Measurements from ENCODE around the gene DGLUCY. TPM values are rescaled to one million over a fixed set of nuclear protein-coding genes. Genes with fewer than 3 reads are reported as not detected.
A peak's percentile ranks its signal among the peaks of the same experiment; 100 is the strongest.
"Not testable (repeated sequence)": the region's sequence is repeated elsewhere in the genome, so short reads cannot be mapped to it uniquely, and the experiment has no call there.

The DGLUCY gene
- total RNA-seq, 1 experiment from 2014 or later: 91.4 TPM

GRCh38 chr14:91243074-91243471 is 129.2 kb downstream of the DGLUCY start:
- in situ Hi-C loops (cut with HindIII; ENCODE audit: low sequenced_read_pairs): no loop called here
- no peak for DNase-seq (ENCODE audit: low spot score)

GRCh38 chr14:91244501-91244901 is 130.6 kb downstream of the DGLUCY start, which contains the start of gene GPR68:
Gene GPR68 (minus strand): TSS chr14:91244704. CDS start chr14:91235050, 9,654 bp downstream.
- DNase-seq (ENCODE audit: low spot score): peak; percentile 90
- in situ Hi-C loops (cut with HindIII; ENCODE audit: low sequenced_read_pairs): no loop called here

GRCh38 chr14:91245029-91245428 is 131.2 kb downstream of the DGLUCY start:
- in situ Hi-C loops (cut with HindIII; ENCODE audit: low sequenced_read_pairs): no loop called here
- DNase-seq (ENCODE audit: low spot score): peak; percentile 43

GRCh38 chr14:91245616-91246015 is 131.7 kb downstream of the DGLUCY start:
- DNase-seq (ENCODE audit: low spot score); in situ Hi-C loops (cut with HindIII; ENCODE audit: low sequenced_read_pairs): not testable (repeated sequence)

GRCh38 chr14:91246051-91246852 is 132.4 kb downstream of the DGLUCY start:
- no peak for DNase-seq (ENCODE audit: low spot score)
- in situ Hi-C loops (cut with HindIII; ENCODE audit: low sequenced_read_pairs): no loop called here

- in situ Hi-C loops (cut with HindIII; ENCODE audit: low sequenced_read_pairs): no loop called here
- peak; percentile 87 for DNase-seq (ENCODE audit: low spot score)
Observed at GRCh38 chr14:91249841-91250616, 136.2 kb downstream of the DGLUCY start.

- peak; percentile 64 for DNase-seq (ENCODE audit: low spot score)
- in situ Hi-C loops (cut with HindIII; ENCODE audit: low sequenced_read_pairs): no loop called here
Observed at GRCh38 chr14:91250912-91251311, 137.0 kb downstream of the DGLUCY start.

GRCh38 chr14:91252871-91253794 is 139.3 kb downstream of the DGLUCY start:
- peak; percentile 51 for DNase-seq (ENCODE audit: low spot score)
- in situ Hi-C loops (cut with HindIII; ENCODE audit: low sequenced_read_pairs): no loop called here

- peak; percentile 60 for DNase-seq (ENCODE audit: low spot score)
- in situ Hi-C loops (cut with HindIII; ENCODE audit: low sequenced_read_pairs): no loop called here
Observed at GRCh38 chr14:91253795-91254323, 140.0 kb downstream of the DGLUCY start.

GRCh38 chr14:91254461-91254860 is 140.6 kb downstream of the DGLUCY start:
- DNase-seq (ENCODE audit: low spot score): no peak
- in situ Hi-C loops (cut with HindIII; ENCODE audit: low sequenced_read_pairs): no loop called here

GRCh38 chr14:91255026-91255695 is 141.3 kb downstream of the DGLUCY start:
- in situ Hi-C loops (cut with HindIII; ENCODE audit: low sequenced_read_pairs): no loop called here
- DNase-seq (ENCODE audit: low spot score): peak; percentile 82

GRCh38 chr14:91256661-91257060 is 142.8 kb downstream of the DGLUCY start:
- peak; percentile 65 for DNase-seq (ENCODE audit: low spot score)
- in situ Hi-C loops (cut with HindIII; ENCODE audit: low sequenced_read_pairs): no loop called here

GRCh38 chr14:91257328-91258010 is 143.6 kb downstream of the DGLUCY start:
- DNase-seq (ENCODE audit: low spot score): peak; percentile 72
- in situ Hi-C loops (cut with HindIII; ENCODE audit: low sequenced_read_pairs): no loop called here

- in situ Hi-C loops (cut with HindIII; ENCODE audit: low sequenced_read_pairs): no loop called here
- no peak for DNase-seq (ENCODE audit: low spot score)
Observed at GRCh38 chr14:91258011-91258618, 144.2 kb downstream of the DGLUCY start.

- in situ Hi-C loops (cut with HindIII; ENCODE audit: low sequenced_read_pairs): no loop called here
- DNase-seq (ENCODE audit: low spot score): no peak
Observed at GRCh38 chr14:91258876-91259275, 145.0 kb downstream of the DGLUCY start.

GRCh38 chr14:91261115-91261514 is 147.2 kb downstream of the DGLUCY start:
- no peak for DNase-seq (ENCODE audit: low spot score)
- in situ Hi-C loops (cut with HindIII; ENCODE audit: low sequenced_read_pairs): no loop called here

- in situ Hi-C loops (cut with HindIII; ENCODE audit: low sequenced_read_pairs): no loop called here
- no peak for DNase-seq (ENCODE audit: low spot score)
Observed at GRCh38 chr14:91261986-91262549, 148.2 kb downstream of the DGLUCY start.
